GM19324 (cell line): ENCODE results near the gene HK1.

Source experiments
- ATAC-seq: cut with Tn5 transposase; IDR thresholded peaks from one replicate; pipeline ENCODE4 v1.9.1; 2021; ENCODE audit warnings: mild to moderate bottlenecking, moderate library complexity; ENCODE audit not compliant: unreplicated experiment, low FRiP score

The HK1 gene

GRCh38 chr10:69397972-69398371, 119.7 kb downstream of the HK1 start:
- ATAC-seq: no peak

DNA sequence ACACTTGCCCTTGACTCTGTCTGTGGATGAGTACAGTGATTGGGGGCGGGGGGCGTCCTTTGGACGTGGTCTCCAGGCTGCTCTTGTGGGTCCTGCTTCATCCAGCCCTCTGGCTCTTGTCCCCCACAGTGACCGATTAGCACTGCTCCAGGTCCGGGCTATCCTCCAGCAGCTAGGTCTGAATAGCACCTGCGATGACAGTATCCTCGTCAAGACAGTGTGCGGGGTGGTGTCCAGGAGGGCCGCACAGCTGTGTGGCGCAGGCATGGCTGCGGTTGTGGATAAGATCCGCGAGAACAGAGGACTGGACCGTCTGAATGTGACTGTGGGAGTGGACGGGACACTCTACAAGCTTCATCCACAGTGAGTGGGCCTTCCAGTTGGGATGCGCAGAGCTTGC, 120.2 kb downstream of the HK1 start:
- no peak for ATAC-seq

DNA sequence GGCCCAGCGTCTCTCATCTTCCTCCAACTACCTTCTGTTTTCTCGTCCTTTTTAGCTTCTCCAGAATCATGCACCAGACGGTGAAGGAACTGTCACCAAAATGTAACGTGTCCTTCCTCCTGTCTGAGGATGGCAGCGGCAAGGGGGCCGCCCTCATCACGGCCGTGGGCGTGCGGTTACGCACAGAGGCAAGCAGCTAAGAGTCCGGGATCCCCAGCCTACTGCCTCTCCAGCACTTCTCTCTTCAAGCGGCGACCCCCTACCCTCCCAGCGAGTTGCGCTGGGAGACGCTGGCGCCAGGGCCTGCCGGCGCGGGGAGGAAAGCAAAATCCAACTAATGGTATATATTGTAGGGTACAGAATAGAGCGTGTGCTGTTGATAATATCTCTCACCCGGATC, 122.6 kb downstream of the HK1 start:
- ATAC-seq: no peak

- no peak for ATAC-seq
Measured at GRCh38 chr10:69401416-69401815, 123.1 kb downstream of the HK1 start.

GRCh38 chr10:69402386-69402785, 124.1 kb downstream of the HK1 start:
- ATAC-seq: no peak

DNA sequence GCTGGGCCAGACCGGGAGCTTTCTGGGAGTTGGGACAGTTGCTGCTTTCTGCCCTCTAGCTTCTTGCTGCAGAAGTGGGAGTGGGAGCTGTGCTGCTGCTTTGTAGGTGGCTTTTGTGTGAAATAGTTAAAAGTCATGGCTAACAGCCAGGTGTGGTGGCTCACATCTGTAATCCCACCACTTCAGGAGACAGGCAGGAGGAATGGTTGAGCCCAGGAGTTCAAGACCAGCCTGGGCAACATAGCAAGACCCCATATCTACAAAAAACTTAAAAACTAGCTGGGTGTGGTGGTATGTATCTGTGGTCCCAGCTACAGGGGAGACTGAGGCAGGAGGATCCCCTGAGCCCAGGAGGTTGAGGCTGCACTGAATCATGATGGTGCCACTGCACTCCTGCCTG, 124.8 kb downstream of the HK1 start:
- no peak for ATAC-seq

GRCh38 chr10:69403519-69403918, 125.2 kb downstream of the HK1 start:
- no peak for ATAC-seq

DNA sequence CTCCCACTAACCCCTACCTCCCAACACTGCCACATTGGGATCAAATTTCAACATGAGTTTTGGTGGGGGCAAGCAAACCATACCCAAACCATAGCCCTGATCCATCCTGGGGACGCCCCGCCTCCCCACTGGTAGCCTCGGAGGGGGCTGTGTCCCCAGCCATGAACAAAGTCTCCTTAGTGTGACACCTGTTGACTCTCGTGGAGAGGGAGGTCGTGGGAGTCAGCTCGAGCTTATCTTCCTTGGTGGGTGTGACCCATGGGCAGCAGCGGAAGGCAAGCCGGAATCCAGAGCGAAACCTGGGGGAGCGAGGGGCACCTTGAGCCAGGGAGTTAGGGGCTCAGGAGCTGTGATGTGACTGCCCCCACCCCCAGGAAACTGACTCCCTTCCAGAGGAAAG, 126.5 kb downstream of the HK1 start:
- no peak for ATAC-seq

DNA sequence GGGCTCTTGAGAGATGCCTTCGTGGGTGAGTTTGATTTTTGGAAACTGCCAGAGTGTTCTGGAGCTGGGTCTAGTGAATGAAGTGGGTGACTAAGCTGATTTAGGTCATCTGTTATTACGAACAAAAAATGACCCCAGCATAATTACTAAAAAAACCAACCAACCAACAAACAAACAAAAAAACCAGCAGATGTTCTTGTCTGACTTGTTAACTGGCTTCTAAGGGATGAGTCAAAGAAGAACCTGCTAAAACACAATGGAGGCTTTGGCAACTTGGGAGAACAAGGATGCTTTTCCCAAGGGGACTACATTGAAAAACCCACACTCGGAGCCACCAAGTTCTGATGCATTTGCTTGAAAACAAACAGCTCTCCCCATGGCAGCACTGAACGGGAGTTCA, 126.9 kb downstream of the HK1 start:
- no peak for ATAC-seq

DNA sequence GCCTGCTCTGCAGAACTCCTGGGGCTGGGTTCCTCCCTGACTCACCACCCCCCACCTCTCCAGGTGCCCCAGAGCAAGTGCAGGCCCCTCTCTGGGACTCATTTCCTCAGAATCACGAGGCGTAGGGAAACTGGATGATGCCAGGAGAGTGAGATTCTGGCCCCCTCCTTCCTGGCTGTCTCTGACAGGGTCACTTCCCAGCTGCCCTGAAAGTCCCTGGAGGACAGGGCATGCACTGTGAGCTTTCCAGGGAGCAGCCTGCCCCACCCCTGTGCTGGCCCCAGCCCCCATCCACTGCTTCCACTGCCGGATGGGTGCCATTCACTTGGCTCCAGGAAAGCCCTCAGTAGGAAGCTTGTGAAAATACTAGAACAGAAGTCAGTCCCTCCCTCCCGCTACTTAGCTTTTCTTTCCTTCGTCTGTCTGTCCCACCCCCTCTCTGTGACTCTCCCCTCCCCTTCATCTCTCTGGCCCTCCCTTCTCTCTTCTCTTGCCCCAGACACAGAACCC, 128.1 kb downstream of the HK1 start:
- ATAC-seq: no peak

- ATAC-seq: no peak
Measured at GRCh38 chr10:69406816-69407580, 128.7 kb downstream of the HK1 start.

DNA sequence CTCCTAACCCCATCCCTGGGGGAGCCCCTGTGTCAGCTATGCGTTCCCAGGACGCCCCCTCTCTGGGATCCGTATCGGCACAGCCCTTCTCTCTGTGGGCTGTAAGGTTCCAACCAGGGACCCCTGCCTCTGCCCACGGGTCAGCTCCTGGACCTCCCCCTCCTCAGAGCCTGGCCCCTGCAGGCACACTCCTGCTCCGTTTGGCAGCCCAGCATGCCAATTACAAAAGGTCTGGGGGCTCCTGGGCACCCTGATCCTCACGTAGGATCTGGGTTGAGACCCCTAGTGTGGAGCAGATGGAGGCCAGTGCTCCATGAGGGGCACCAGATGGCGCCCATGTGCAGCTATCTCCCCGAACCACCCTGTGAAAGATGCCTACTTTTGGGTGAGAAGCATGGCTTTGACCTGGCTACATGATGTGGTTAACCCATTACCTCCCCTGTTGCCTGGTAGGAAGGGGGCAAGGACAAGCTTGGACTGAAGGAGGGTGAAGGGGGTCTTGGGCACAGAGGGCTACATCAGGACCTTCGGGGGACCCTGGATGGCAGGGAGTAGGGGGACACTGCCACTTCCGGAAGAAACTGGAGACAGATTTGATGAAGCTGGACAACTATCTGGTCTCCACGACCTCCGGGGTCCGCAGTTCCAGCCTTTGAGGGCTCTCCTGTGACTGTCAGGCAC, 129.5 kb downstream of the HK1 start:
- no peak for ATAC-seq

DNA sequence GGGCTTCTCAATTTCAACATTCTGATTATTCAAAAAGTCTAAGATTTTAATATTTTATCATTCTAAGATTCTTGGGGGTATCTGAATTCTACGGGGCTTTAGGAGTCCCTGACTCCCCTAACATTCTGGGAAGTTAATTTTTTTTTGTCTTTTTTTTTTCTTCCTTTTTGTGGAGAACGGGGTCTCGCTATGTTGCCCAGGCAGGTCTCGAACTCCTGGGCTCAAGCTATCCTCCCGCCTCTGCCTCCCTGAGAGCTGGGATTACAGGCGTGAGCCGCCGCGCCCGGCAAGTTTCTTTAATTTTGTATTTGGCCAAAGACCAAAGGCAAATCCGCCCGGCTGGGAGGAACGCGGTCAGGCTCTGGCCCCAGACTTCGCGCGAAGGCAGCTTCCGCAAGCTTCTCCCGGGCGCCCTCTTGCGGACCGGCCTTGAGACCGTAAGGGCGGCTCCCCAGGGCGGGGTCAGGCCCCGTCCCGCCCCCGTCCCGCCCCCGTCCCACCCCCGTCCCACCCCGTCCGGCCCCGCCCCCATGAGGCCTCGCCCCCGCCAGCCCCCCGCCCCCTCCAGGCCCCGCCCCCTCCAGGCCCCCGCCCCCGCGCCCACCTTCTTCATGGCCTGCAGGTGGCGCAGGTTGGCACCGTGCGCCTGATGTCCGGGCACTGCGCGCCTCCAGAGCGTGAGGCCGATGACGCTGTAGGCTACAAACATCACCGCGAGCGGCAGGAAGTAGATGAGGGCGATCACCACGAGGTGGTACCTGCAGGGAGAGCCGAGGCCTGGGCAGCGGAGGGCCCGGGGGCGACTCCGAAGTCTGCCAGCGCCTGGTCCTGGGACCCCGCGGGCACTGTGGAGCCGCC, 130.3 kb downstream of the HK1 start:
- peak; percentile 84 for ATAC-seq

DNA sequence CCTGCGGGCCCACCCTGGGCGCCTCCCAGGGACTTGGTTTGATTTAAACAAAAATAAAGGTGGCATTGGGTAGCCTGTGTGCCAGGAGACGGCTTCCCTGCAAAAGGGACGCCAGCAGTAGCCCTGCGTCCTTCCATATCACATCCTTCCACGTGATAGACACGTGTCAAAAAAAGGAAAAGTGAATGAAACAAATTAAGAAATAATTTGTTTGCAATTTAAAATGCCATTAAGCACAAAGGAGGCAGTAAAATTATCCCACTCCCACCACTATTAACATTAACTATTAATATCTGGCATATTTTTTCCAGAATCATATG, 130.8 kb downstream of the HK1 start:
- ATAC-seq: no peak

GRCh38 chr10:69409968-69410367, 131.7 kb downstream of the HK1 start:
- no peak for ATAC-seq

DNA sequence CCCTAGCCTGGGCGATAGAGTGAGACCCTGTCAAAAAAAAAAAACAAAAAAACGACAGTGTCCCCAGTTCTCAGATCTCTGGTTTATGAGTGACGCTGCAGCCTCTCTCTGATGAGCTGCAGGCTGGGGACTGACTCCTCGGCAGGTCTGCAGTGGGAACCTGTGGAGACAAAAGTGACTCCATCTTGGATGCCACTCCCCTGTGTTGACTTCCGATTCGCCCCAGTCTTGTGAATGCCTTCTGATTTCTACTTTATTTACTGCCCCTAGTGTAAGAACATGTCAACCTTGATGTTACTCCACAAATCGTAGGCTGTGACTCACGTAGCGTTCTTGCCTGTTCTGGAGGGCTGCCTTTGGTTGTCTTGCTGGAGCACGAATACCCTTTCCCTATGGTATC, 132.2 kb downstream of the HK1 start:
- no peak for ATAC-seq

DNA sequence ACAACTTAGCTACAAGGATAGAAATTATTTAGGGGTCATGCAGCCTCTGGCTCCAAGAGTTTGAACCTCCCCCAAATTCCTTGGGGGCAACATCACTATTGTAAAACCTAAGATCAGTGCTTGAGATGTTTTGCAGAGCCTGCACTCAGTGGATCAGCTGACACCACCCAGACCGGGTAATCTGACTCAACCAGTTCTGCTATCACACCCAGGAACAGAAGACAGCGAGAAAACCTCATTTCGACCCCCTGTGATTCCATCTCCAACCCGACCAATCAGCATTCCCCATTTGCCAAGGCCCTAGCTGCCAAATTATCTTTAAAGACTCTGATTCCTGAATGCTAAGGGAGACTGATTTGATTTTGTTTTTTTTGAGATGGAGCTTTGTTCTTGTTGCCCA, 133.2 kb downstream of the HK1 start:
- no peak for ATAC-seq

DNA sequence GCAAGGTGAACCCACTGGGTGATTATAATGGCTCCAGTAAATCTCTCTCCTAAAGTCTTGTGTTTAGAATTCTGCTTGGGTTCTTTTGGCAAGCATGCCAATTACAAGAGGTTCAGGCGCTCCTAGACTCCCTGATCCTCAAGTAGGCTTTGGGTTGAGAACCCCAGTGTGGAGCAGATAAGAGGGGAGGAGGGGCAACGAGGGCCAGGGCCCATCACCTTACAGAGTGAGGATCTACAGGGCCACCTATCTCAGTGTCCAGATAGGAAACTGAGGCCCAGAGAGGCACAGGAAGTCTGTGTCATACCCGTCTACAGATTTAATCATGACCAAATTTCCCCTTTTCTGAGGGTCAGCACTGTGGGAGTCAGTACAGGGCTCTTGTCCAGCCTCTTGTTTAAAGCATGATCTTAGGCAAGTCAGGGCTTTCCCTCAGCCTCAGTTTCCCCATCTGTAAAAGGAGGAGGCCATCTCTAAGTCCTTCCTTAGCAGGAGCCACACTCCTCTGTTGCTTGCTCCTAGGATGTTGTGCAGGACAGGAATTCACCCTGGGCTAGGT, 134.0 kb downstream of the HK1 start:
- no peak for ATAC-seq

DNA sequence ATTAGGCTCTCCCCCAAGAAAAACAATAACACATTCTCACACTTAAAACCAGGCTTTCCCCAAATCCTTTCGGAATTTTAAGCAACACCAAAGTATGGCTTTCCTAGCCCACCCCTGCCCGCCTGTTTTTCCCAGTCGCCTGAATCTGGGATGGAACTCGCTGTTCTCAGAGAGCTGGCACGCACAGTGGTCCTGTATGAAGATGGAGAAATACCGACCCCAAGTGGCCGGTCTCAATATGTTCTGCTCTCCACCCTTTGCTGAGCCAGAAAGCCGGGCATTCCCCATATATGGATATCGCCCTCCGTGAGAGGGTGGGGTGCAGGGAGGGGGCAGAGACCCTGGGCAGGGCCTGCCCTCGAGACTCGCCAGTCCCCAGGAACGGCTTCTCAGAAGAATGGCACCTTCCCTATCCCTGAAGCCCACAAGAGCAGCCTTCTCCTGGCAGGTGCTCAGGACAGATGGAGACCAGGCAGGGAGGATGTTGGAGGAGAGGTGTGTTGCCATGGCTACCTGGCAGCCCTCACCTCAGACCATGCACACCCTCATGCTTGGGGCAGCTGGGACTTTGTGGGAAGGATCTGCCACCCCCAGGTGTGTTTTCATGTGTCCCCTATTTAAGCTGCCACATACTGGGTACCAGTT, 135.0 kb downstream of the HK1 start:
- no peak for ATAC-seq
